CD4-positive, alpha-beta T cell treated with Interferon alpha-2 for 1 hour (primary cell): ENCODE data around the gene ESR2.
"Not testable (repeated sequence)": the region's sequence is repeated elsewhere in the genome, so short reads cannot be mapped to it uniquely, and the experiment has no call there.

Source experiments
- DNase-seq, 2 donors: peaks; one replicate each; pipeline ENCODE4 v3.0.0-alpha.2; 2020 to 2022

The ESR2 gene

DNA sequence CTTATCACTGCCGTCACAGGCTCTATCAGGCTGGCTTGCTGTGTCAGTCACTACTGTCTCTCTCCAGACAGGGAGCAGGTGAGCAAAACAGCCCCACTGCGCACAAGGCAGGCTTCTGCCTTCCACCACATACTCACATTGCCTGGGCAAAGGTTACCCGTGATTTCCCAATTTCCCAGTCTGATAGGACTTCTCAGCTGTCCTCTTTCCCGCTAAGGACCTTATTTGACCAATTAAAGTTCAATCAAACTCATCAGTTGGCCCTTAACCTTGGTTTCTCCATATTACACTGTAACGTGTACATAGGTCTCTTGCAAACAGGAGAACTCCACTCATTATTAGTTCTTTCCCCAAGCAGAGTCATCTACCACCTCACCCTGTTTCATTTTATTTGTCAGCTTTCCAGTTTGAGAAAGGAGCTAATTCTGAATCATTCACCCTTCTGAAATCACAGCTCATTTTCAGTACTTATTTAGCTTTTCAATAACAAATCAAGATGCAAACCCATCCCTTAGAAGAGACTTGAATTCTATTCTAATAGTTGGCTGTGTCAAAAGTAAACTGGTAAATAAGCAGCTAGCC lies 170.8 kb downstream of the ESR2 start:
- no peak for DNase-seq

DNA sequence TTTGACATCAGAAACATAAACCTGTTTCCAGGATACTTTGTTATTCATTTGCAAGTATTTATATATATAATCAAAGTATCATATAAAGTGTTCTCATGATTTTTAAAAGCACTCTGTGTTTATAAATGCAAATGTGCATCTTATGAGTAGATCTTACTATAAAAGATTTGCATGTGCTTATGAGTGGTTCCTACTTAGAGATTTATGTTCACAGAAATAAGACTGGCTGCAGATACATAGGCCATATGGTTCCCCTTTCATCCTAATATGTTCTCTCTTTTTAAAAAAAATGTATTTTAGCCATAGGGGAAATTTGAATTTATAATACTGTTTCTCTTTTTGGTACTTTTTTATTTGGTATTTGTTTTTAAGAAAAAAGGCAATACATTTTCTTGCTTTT lies 174.2 kb downstream of the ESR2 start:
- DNase-seq = no peak

GRCh38 chr14:64119500-64119899 lies 174.7 kb downstream of the ESR2 start:
- no peak for DNase-seq

- no peak for DNase-seq
Observed at GRCh38 chr14:64118892-64119291, 175.3 kb downstream of the ESR2 start.

DNA sequence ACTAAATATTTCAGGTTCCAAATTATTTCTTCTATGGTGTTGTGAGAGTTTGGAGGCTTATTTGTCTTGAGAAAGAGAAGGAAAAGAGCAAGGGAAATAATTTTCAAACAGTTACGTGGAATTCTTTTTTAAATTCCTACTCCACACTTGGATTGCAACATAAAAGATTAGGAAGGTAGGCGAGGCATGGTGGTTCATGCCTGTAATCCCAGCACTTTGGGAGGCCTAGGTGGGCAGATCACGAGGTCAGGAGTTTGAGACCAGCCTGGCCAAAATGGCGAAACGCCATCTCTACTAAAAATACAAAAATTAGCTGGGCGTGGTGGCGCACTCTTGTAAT lies 175.8 kb downstream of the ESR2 start:
- not testable (repeated sequence) for DNase-seq

DNA sequence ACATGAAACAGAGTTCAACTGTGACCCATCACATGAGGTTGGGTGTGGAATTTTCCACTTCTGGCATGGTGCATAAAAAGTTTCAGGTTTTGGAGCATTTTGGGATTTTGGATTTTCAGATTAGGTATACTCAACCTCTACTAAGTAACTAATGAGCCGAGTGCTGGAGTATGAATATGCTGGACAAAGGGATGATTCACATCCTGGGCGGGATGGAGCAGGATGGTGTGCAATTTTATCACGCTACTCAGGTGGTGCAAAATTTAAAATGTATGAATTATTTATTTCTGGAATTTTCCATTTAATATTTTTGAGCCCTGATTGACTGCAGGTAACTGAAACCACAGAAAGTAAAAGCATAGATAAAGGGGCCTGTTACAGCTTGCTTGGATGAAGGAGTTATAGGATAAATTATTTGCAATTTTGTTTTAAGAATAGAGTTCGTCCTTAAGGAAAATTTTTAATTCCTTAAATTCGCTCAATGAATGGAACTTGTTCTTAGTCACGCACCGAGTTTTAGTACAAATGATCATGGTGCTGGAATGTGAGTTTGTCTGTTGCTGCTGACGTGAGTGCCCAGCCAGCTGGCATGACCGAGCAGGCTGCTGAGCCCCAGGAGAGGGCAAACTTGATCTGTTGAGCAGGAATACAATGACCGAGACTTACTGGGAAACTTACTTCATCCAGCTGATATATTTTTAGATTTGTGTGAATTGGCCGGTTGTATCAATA lies 176.3 kb downstream of the ESR2 start:
- DNase-seq = no peak

- no peak for DNase-seq
Observed at GRCh38 chr14:64115401-64115800, 178.8 kb downstream of the ESR2 start.

- DNase-seq = no peak
Observed at GRCh38 chr14:64114796-64115195, 179.4 kb downstream of the ESR2 start.

- no peak for DNase-seq
Observed at GRCh38 chr14:64114166-64114565, 180.0 kb downstream of the ESR2 start.

DNA sequence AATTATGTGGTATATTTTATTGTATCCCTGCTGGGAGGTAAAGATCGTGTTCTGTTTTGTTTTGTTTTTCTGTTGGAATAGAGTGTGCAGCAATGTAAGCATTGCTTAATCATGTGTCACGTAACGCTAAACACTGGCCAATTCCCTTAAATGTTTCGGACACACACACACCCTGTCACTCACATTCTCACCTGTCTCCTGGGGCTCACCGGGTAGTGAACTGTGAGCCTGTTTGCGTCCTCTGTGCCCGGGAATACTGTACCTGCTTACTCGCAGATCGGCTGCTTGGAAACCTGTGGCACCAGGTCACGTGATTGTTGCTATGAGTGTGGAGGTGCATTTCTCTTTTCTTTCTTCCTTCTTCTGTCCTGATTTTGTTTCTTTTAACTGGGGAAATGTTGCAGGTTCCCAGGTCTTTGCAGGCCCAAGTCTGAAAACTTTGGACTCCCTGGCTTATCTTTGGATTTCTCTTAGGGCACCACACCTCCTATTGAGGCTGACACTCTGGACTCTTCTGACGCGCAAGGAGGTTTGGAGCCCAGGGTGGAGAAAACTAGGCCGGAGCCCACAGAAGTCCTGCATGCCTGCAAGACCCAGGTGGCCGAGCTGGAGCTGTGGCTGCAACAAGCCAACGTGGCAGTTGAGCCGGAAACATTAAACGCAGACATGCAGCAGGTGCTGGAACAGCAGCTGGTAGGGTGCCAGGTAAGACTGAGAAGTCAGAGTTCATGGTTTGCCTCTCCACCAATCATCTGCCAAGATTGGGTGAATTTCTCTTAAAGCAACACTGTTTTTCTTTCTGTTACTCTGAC lies 181.1 kb downstream of the ESR2 start:
- DNase-seq = no peak

DNA sequence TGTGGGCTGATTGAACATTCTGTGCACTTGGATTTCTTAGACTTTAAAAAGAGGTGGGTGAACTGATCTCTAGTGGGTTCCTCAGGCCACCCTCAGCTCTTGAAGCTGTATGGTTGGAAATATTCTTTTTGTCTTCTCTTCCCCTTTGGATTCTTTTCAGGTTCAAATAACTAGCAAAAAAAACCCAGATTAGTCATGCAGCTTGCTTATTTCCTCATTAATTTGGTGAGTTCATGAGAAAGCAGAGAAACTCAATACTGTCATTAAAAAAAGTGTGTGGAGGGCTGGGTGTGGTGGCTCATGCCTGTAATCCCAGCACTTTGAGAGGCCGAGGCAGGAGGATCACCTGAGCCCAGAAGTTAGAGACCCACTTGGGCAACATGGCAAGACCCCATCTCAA lies 183.4 kb downstream of the ESR2 start:
- no peak for DNase-seq

GRCh38 chr14:64109819-64110554 lies 184.2 kb downstream of the ESR2 start:
- DNase-seq = no peak

- DNase-seq = no peak
Observed at GRCh38 chr14:64107438-64107837, 186.7 kb downstream of the ESR2 start.

- no peak for DNase-seq
Observed at GRCh38 chr14:64098120-64098519, 196.1 kb downstream of the ESR2 start.

DNA sequence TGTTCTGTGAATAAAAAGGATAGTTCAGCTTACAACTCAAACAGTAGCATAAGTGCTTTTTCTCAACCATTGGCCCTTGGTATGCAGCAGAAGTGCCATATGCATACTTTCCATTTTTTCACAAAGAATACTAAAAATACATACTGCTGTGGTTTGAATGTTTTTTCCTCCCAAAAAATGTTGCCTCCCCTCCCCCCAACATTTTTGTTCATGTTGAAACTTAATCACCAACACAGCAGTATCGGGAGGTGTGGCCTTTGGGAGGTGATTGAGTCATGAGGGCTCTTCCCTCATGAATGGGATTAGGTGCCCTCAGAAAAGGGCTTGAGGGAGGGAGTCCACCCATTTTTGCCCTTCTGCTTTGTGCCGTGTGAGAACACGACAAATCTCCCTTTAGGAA lies 198.6 kb downstream of the ESR2 start:
- no peak for DNase-seq

- DNase-seq = no peak
Observed at GRCh38 chr14:64092940-64093339, 201.2 kb downstream of the ESR2 start.

DNA sequence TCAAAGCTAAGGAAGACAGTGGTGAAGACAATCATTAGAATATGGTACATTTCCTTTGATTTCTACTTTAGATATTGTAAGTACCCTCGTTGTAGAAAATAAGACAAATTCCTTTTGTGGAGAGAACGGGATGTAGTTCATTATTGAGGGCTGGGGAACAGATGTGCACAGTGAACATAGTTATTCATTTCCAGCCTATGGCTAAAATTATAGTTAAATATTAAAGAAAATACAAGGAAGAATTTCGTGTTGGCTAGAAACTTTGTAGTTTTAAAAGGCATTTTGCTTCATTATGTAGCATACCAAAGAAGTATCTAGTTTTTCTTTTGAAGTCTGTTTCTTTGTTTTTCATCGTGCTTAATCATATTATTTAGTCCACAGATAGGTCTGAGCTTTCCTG lies 201.8 kb downstream of the ESR2 start:
- no peak for DNase-seq

DNA sequence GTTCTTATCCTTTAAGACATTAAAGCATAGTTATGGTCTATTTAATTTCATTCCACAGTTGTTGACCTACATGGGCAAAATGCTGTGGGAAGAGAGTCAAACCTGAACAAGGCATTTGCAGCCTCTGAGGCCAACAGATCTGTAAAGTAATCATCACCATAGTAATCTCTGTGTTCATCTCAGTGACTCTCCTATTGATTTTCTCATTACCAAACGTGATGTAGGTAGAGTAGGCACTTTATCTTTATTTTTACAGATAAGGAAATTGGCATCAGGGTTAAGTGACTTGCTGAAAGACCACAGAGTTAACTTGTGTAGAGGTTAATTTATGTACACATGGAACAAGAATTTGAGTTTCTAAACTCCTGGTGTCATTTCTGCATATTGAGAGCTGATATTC lies 203.0 kb downstream of the ESR2 start:
- no peak for DNase-seq

- DNase-seq = no peak
Observed at GRCh38 chr14:64089920-64090319, 204.3 kb downstream of the ESR2 start.

DNA sequence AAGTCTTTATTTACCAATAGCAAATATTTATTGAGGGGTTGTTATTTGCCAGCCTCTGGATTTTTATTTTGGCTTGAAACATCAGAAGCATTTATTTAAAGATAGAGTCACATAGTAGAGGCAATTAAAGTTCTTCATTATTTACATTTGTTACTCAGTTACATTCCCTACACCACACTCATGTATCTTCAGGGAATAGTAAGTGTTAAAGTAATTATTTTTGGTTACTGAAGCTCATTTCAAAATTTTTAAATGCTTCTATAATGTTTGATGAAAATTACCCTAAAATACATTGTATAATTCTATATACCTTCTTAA lies 205.6 kb downstream of the ESR2 start:
- DNase-seq = no peak

GRCh38 chr14:64082837-64083236 lies 211.3 kb downstream of the ESR2 start:
- DNase-seq = no peak

DNA sequence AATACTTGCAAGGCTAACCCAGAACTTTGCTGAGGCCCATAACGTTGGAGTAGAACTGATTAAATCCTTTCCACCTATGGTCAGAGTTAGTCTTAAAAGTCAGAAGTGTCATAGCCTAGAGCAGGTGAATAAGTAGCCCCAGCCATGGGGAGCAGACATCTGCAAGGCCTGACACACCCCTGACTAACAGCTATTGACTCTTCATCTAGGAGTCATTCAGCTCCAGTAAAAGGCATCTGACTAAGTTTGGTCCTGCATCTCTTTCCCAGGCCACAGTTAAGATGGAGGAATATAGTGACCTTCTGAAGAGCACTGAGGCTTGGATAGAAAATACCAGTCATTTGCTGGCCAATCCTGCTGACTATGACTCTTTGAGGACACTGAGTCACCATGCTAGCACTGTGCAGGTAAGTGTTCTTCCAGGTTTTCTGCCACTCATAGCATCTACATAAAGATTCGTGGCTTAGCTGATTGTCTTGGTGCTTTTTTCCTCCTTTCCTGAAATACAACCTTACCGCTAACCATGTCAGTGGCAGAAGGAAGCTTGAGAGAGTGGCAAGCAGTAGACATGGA lies 212.9 kb downstream of the ESR2 start:
- DNase-seq = no peak

GRCh38 chr14:64080452-64080851 lies 213.7 kb downstream of the ESR2 start:
- DNase-seq = no peak
